Trophoblast cell (in vitro differentiated cells and primary cell): ENCODE results near the gene RPS21.

Experiments used
- DNase-seq, 2 donors: peaks; one replicate each; pipeline ENCODE4 v3.0.0-alpha.2; 2016
- H2AFZ ChIP-seq: 2 replicates; pipeline ENCODE4 v1.6.1; 2013; ENCODE audit warnings: low read length, moderate library complexity, mild to moderate bottlenecking; ENCODE audit not compliant: insufficient read depth, poor library complexity
- H2AK5ac ChIP-seq: 2 replicates; pipeline ENCODE4 v1.6.1; 2013; ENCODE audit warnings: mild to moderate bottlenecking, low read length
- H2BK120ac ChIP-seq: 2 replicates; pipeline ENCODE4 v1.6.1; 2013; ENCODE audit warnings: low read length, mild to moderate bottlenecking, moderate library complexity; ENCODE audit not compliant: insufficient read depth, poor library complexity
- H2BK12ac ChIP-seq: 2 replicates; pipeline ENCODE4 v1.6.1; 2013; ENCODE audit warnings: mild to moderate bottlenecking, low read length, moderate library complexity
- H2BK5ac ChIP-seq: 2 replicates; pipeline ENCODE4 v1.6.1; 2013; ENCODE audit warnings: low read length, low read depth, moderate library complexity, mild to moderate bottlenecking; ENCODE audit not compliant: poor library complexity
- H3K14ac ChIP-seq: 2 replicates; pipeline ENCODE4 v1.6.1; 2013; ENCODE audit warnings: mild to moderate bottlenecking, low read length
- H3K18ac ChIP-seq: 2 replicates; pipeline ENCODE4 v1.6.1; 2013; ENCODE audit warnings: mild to moderate bottlenecking, low read length
- H3K23ac ChIP-seq: 2 replicates; pipeline ENCODE4 v1.6.1; 2013; ENCODE audit warnings: low read length
- H3K27ac ChIP-seq: 2 replicates; pipeline ENCODE4 v1.5.1; 2013; ENCODE audit warnings: low read depth, mild to moderate bottlenecking, inconsistent platforms, low read length, moderate library complexity
- H3K27me3 ChIP-seq: 2 replicates; pipeline ENCODE4 v1.6.1; 2013; ENCODE audit warnings: inconsistent platforms, mild to moderate bottlenecking, low read length, moderate library complexity; ENCODE audit not compliant: insufficient read depth
- H3K36me3 ChIP-seq, 2 experiments: 1 replicate in 1 of 2; 2 replicates in 1 of 2; pipeline ENCODE4 v1.6.1; 2013; ENCODE audit warnings: low read length in 2 of 2, mild to moderate bottlenecking in 2 of 2, moderate library complexity in 1 of 2; ENCODE audit not compliant: insufficient read depth in 2 of 2, control insufficient read depth in 1 of 2
- H3K4ac ChIP-seq: 2 replicates; pipeline ENCODE4 v1.6.1; 2013; ENCODE audit warnings: low read depth, mild to moderate bottlenecking, low read length, moderate library complexity
- H3K4me1 ChIP-seq, 2 experiments: 1 replicate in 1 of 2; 2 replicates in 1 of 2; pipeline ENCODE4 v1.6.1; 2013; ENCODE audit warnings: low read length in 2 of 2, mild to moderate bottlenecking in 2 of 2, moderate library complexity in 1 of 2; ENCODE audit not compliant: insufficient read depth in 2 of 2, control insufficient read depth in 1 of 2
- H3K4me2 ChIP-seq: 2 replicates; pipeline ENCODE4 v1.6.1; 2013; ENCODE audit warnings: inconsistent platforms, mild to moderate bottlenecking, low read length, moderate library complexity
- H3K4me3 ChIP-seq: 2 replicates; pipeline ENCODE4 v1.5.1; 2013; ENCODE audit warnings: mild to moderate bottlenecking, low read depth, low read length, inconsistent platforms
- H3K79me1 ChIP-seq: one replicate; pipeline ENCODE4 v1.6.1; 2013; ENCODE audit warnings: low read length
- H3K79me2 ChIP-seq: 2 replicates; pipeline ENCODE4 v1.6.1; 2013; ENCODE audit warnings: low read length, mild to moderate bottlenecking; ENCODE audit not compliant: control insufficient read depth, insufficient read depth, poor library complexity
- H3K9ac ChIP-seq: 2 replicates; pipeline ENCODE4 v1.6.1; 2013; ENCODE audit warnings: mild to moderate bottlenecking, low read length
- H3K9me3 ChIP-seq: 2 replicates; pipeline ENCODE4 v1.6.1; 2013; ENCODE audit warnings: low read depth, mild to moderate bottlenecking, control low read depth, inconsistent platforms, low read length; ENCODE audit not compliant: insufficient read depth
- H4K12ac ChIP-seq: 2 replicates; pipeline ENCODE4 v1.6.1; 2013; ENCODE audit warnings: low read depth, mild to moderate bottlenecking, low read length, moderate library complexity
- H4K8ac ChIP-seq: 2 replicates; pipeline ENCODE4 v1.6.1; 2013; ENCODE audit warnings: low read depth, mild to moderate bottlenecking, low read length, moderate library complexity
- H4K91ac ChIP-seq: one replicate; pipeline ENCODE4 v1.6.1; 2013; ENCODE audit warnings: low read depth, mild to moderate bottlenecking, low read length, moderate library complexity
- WGBS: extraction: QIAGEN DNeasy Blood & Tissue Kit; methylation state at CpG from one replicate; pipeline ENCODE4 v1.1.7; 2013; ENCODE audit warnings: missing lambda C conversion rate; ENCODE audit not compliant: insufficient read length, insufficient coverage; ENCODE audit errors: extremely low coverage; 5-methylcytosine and 5-hydroxymethylcytosine counted together

The RPS21 gene

GRCh38 chr20:62360854-62361798 is 25.8 kb upstream of the RPS21 start:
- Histone ChIP-seq H3K18ac (peak overlapping the region; percentile 57), H3K36me3 (peaks cover 43 to 48% of the 10 kb centered on the region in 2 experiments), H3K79me2 (peaks cover 65% of the 10 kb centered on the region), H4K8ac (peak overlapping the region; percentile 41), H3K4me2 (peak overlapping the region; percentile 21), H3K23ac (no peak overlapping the region), H4K12ac (peak overlapping the region; percentile 28), H4K91ac (peak overlapping the region; percentile 69), H3K4me3 (no peak overlapping the region), H3K79me1 (peaks cover 19% of the 10 kb centered on the region), H2BK5ac (peak overlapping the region; percentile 71), H2BK12ac (peak overlapping the region; percentile 81), H3K4ac (peak overlapping the region; percentile 16), H2BK120ac (peak overlapping the region; percentile 61), H2AFZ (peak overlapping the region; percentile 32), H3K9ac (no peak overlapping the region), H3K27ac (peak overlapping the region; percentile 90), H3K4me1 (peaks cover 42 to 58% of the 10 kb centered on the region in 2 experiments), H2AK5ac (peak overlapping the region; percentile 67), H3K9me3 (peaks cover 2% of the 10 kb centered on the region), H3K14ac (peak overlapping the region; percentile 73), H3K27me3 (no peaks in the 10 kb centered on the region)
- peak; percentile 53 to 65 for DNase-seq
- WGBS = no CpG with 5 or more reads among the region's 25 CpGs

GRCh38 chr20:62361799-62362589 is 24.9 kb upstream of the RPS21 start:
- H3K79me2 ChIP-seq = peaks cover 66% of the 10 kb centered on the region
- peaks cover 2% of the 10 kb centered on the region for H3K9me3 ChIP-seq
- H4K91ac ChIP-seq = peak overlapping the region; percentile 69
- H3K4me2 ChIP-seq = peak overlapping the region; percentile 21
- H3K18ac ChIP-seq = peak overlapping the region; percentile 55
- peak overlapping the region; percentile 81 for H2BK12ac ChIP-seq
- no peaks in the 10 kb centered on the region for H3K27me3 ChIP-seq
- H4K8ac ChIP-seq = peak overlapping the region; percentile 41
- H2BK120ac ChIP-seq = peak overlapping the region; percentile 54
- H3K79me1 ChIP-seq = peaks cover 27% of the 10 kb centered on the region
- H2AK5ac ChIP-seq = peak overlapping the region; percentile 55
- H3K9ac ChIP-seq = no peak overlapping the region
- peaks cover 38 to 43% of the 10 kb centered on the region in 2 experiments for H3K36me3 ChIP-seq
- peak overlapping the region; percentile 71 for H2BK5ac ChIP-seq
- H2AFZ ChIP-seq = peak overlapping the region; percentile 15
- no peak overlapping the region for H3K23ac ChIP-seq
- H3K14ac ChIP-seq = peak overlapping the region; percentile 73
- WGBS = no CpG with 5 or more reads among the region's 34 CpGs
- H4K12ac ChIP-seq = no peak overlapping the region
- H3K4me1 ChIP-seq = peaks cover 41 to 54% of the 10 kb centered on the region in 2 experiments
- peak; percentile 88 to 89 for DNase-seq
- H3K4me3 ChIP-seq = no peak overlapping the region
- peak overlapping the region; percentile 31 for H3K4ac ChIP-seq
- H3K27ac ChIP-seq = peak overlapping the region; percentile 90

GRCh38 chr20:62362590-62362940 is 24.3 kb upstream of the RPS21 start:
- no peak overlapping the region for H4K8ac ChIP-seq
- no peak overlapping the region for H2BK5ac ChIP-seq
- no peak overlapping the region for H3K9ac ChIP-seq
- no peak overlapping the region for H3K4me2 ChIP-seq
- peak overlapping the region; percentile 54 for H2BK120ac ChIP-seq
- WGBS = no CpG with 5 or more reads among the region's 13 CpGs
- peaks cover 33 to 38% of the 10 kb centered on the region in 2 experiments for H3K36me3 ChIP-seq
- H3K4me3 ChIP-seq = no peak overlapping the region
- H3K9me3 ChIP-seq = peaks cover 2% of the 10 kb centered on the region
- no peak overlapping the region for H3K18ac ChIP-seq
- peak overlapping the region; percentile 75 for H3K27ac ChIP-seq
- H3K79me2 ChIP-seq = peaks cover 63% of the 10 kb centered on the region
- no peaks in the 10 kb centered on the region for H3K27me3 ChIP-seq
- no peak for DNase-seq
- H3K14ac ChIP-seq = peak overlapping the region; percentile 67
- no peak overlapping the region for H4K12ac ChIP-seq
- H3K4ac ChIP-seq = peak overlapping the region; percentile 31
- H2AFZ ChIP-seq = peak overlapping the region; percentile 15
- H2BK12ac ChIP-seq = no peak overlapping the region
- no peak overlapping the region for H3K23ac ChIP-seq
- peak overlapping the region; percentile 55 for H2AK5ac ChIP-seq
- peaks cover 43 to 57% of the 10 kb centered on the region in 2 experiments for H3K4me1 ChIP-seq
- peak overlapping the region; percentile 28 for H4K91ac ChIP-seq
- H3K79me1 ChIP-seq = peaks cover 31% of the 10 kb centered on the region
